ENCODE data around the gene GFY. TPM values are rescaled to one million over a fixed set of nuclear protein-coding genes. Genes with fewer than 3 reads are reported as not detected.
"Not testable (repeated sequence)": the region's sequence is repeated elsewhere in the genome, so short reads cannot be mapped to it uniquely, and the experiment has no call there.

The GFY gene
- total RNA-seq, 1 donor from 2014 or later: not detected

- ATAC-seq (no peak), DNase-seq (ENCODE audit: low spot score) (no peak)
Observed at GRCh38 chr19:49465371-49465770, 40.2 kb downstream of the GFY start.

DNA sequence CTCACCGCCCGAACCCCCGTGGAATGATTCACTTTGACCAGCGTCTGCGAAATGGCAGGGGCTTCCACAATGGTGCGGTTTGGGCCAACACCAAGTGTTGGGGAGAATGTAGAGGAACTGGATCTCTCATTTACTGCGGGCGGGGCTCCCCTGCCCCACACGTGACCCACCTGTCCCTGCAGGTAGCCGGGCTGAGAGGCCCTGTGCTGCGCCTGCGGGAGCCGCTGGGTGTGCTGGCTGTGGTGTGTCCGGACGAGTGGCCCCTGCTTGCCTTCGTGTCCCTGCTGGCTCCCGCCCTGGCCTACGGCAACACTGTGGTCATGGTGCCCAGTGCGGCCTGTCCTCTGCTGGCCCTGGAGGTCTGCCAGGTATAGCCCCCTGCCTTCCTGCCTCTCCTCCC is 43.0 kb downstream of the GFY start:
- ATAC-seq (no peak), DNase-seq (ENCODE audit: low spot score) (no peak)

DNA sequence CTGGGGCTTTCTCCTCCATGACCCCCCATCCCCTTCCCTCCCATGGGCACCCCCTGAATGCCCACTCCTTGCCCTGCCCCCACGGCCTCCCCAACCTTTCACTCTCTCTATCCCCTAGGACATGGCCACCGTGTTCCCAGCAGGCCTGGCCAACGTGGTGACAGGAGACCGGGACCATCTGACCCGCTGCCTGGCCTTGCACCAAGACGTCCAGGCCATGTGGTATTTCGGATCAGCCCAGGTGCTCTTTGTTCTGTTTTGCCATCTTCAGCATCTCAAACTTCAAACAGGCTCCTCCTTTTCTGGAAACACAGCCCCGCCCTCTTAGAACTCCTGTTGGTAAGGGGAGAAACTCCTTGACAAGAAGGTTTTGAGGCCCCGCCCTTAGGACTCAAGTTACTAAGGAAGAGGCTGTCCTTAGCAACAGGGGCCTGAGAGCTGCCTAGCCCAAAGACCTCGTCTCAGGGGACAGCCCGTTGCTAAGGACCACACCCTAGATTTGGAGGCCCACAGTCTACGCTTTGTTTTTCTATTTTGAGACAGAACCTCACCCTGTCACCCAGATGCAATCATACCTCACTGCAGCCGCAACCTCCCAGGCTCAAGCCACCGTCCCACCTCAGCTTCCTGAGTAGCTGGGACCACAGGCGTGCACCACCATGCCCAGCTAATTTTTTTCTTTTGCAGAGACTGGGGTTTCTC is 43.7 kb downstream of the GFY start:
- ATAC-seq (no peak), DNase-seq (ENCODE audit: low spot score) (no peak)

GRCh38 chr19:49469828-49470614 is 44.8 kb downstream of the GFY start:
- DNase-seq (ENCODE audit: low spot score) (no peak), ATAC-seq (no peak)

GRCh38 chr19:49470615-49470978 is 45.4 kb downstream of the GFY start:
- ATAC-seq (no peak), DNase-seq (ENCODE audit: low spot score) (no peak)

- DNase-seq (ENCODE audit: low spot score): no peak
- no peak for ATAC-seq
Observed at GRCh38 chr19:49472936-49473335, 47.7 kb downstream of the GFY start.

- not testable (repeated sequence) for ATAC-seq; DNase-seq (ENCODE audit: low spot score)
Observed at GRCh38 chr19:49473501-49473867, 48.3 kb downstream of the GFY start.

DNA sequence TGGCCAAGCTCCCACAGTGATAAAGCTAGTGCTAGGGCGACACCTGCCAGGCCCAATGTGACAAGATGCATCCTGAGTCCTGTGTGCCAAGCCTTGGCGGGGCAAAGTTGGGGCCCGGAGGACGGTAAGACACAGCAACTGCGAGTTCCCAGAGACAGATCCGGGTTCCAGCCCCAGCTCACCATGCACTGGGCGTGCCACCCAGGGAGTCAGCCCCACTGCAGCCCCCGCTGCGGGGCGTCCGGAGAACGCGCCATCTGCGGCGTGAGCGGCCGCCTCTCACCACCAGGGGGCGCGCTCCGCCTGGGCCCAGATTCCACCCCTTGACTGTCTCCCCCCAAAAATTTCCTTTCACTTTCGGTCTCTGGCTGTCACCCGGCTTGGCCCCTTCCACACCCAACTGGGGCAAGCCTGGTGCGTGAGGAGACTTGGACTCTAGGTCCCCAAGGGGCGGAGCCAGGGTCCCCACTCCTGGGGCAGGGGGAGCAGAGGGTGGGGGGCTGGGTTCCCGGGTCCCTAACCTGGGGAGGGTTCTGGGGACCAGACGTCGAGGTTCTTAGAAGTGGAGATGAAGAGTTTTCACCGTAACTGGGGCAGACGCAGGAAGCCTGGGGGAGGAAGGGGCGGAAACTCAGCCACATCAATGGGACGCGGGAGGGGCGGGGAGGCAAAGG is 48.8 kb downstream of the GFY start, which contains the start of gene FLT3LG:
Gene FLT3LG (plus strand): TSS at position 348 of the 674 bp plus-strand sequence. CDS start 425 bp downstream, outside the sequence.
- DNase-seq (ENCODE audit: low spot score) (peak; percentile 75), ATAC-seq (peak; percentile 92)

DNA sequence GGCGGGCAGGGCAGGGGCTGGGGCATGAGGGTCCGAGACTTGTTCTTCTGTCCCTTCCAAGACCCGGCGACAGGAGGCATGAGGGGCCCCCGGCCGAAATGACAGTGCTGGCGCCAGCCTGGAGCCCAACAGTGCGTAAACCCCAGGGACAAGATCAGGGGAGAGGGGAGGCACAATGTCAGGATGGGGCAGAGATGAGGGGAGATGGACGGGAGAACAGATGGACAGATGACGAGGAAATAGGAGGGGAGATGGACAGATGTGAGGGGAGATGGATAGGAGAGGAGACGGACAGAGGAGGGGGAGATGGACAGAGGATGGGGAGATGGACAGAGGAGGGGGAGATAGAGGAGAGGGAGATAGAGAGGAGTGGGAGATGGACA is 49.3 kb downstream of the GFY start:
- ATAC-seq: no peak
- no peak for DNase-seq (ENCODE audit: low spot score)

DNA sequence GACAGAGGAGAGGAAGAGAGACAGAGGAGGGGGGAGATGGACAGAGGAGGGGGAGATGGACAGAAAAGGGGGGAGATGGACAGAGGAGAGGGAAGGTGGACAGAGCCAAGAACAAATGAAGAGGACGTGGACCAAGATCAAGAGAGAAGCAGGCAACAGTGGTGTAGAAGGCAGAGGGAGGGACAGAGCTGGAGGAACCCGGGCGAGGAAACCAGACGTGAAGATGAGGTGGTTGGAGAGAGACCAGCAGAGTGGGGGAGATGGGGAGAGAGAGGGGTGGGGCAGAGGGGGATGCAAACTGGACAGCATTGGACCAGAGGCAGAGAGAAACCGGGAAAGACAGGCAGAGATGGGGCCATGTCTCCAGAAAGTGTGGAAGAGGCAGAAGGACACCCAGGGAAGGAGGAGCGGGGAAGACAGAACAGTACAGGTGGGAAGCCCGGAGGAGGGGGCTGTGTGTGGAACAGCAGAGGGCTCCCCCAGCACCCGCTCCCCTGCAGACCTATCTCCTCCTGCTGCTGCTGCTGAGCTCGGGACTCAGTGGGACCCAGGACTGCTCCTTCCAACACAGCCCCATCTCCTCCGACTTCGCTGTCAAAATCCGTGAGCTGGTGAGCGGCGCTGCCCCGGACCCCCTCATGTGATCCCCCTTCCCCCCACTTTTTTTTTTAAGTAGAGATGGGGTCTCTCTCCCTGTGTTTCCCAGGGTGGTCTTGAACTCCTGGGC is 50.2 kb downstream of the GFY start:
- DNase-seq (ENCODE audit: low spot score): no peak
- no peak for ATAC-seq

DNA sequence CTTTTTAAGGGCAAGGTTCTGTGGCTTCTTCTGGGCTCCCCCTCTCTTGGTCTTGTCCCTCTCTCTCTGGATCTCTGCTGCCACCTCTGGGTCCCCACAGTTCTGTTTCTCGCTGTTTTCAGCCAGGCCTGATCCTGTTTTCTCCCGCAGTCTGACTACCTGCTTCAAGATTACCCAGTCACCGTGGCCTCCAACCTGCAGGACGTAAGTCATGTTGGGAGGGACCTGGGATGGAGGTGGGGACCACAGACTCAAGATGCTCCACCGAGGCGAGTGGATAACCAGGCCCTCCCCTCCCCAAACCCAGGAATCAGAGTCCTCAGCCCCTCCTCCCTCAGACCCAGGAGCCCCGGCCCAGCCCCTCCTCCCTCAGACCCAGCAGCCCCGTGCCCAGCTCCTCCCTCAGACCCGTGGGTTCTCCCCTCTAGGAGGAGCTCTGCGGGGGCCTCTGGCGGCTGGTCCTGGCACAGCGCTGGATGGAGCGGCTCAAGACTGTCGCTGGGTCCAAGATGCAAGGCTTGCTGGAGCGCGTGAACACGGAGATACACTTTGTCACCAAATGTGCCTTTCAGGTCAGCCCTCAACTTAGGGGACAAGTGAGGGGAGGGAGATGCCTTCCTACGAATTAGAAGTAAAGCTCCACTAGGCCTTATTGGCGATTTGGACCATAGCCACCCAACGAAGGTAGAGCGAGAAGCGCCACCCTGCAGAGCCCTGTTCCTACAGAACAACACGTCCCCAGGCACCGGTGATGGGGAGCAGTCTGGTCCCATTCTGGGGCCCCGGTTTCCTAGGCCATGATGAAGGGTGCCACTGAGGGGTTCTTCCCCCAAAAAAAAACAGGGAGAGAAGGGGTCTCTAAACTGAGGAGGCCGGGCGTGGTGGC is 51.0 kb downstream of the GFY start:
- DNase-seq (ENCODE audit: low spot score): no peak
- ATAC-seq: no peak

Other genes with a start within 250 kb of the GFY start
- gene SLC6A16, start 100.2 kb upstream of the GFY start, total RNA-seq: 2.4 TPM
- 2.2 TPM for gene CD37, start 90.0 kb upstream of the GFY start, total RNA-seq
- 5.1 TPM for gene TEAD2, start 63.0 kb upstream of the GFY start, total RNA-seq
- not detected for gene DKKL1, start 61.5 kb upstream of the GFY start, total RNA-seq
- gene KASH5, start 37.1 kb upstream of the GFY start, total RNA-seq: not detected
- gene PTH2, start 1.9 kb upstream of the GFY start, total RNA-seq: not detected
- 0.15 TPM for gene SLC17A7, start 16.1 kb downstream of the GFY start, total RNA-seq
- 48.8 TPM for gene PIH1D1, start 26.4 kb downstream of the GFY start, total RNA-seq
- 29.7 TPM for gene ALDH16A1, start 27.8 kb downstream of the GFY start, total RNA-seq
- gene FLT3LG, start 48.8 kb downstream of the GFY start, total RNA-seq: 2.1 TPM
- 972 TPM for gene RPL13A, start 62.2 kb downstream of the GFY start, total RNA-seq
- 507 TPM for gene RPS11, start 71.0 kb downstream of the GFY start, total RNA-seq
- 262 TPM for gene FCGRT, start 87.3 kb downstream of the GFY start, total RNA-seq
- 22.8 TPM for gene RCN3, start 102.6 kb downstream of the GFY start, total RNA-seq
- gene NOSIP, start 155.2 kb downstream of the GFY start, total RNA-seq: 29.1 TPM
- gene PRRG2, start 155.9 kb downstream of the GFY start, total RNA-seq: 8.5 TPM
- gene PRR12, start 165.8 kb downstream of the GFY start, total RNA-seq: 10.5 TPM
- 8.9 TPM for gene RRAS, start 214.8 kb downstream of the GFY start, total RNA-seq
- 35.5 TPM for gene SCAF1, start 216.8 kb downstream of the GFY start, total RNA-seq
- gene IRF3, start 240.5 kb downstream of the GFY start, total RNA-seq: 50.1 TPM
- gene BCL2L12, start 240.5 kb downstream of the GFY start, total RNA-seq: 13.7 TPM

Measured in left lobe of liver (tissue), 2 donors.